Measurements from ENCODE around the gene TRIM14.
"Not testable (repeated sequence)": the region's sequence is repeated elsewhere in the genome, so short reads cannot be mapped to it uniquely, and the experiment has no call there.

Gene TRIM14

GRCh38 chr9:98081477-98082219 is 37.4 kb downstream of the TRIM14 start:
- peak; percentile 54 for DNase-seq (ENCODE audit: low spot score)

- no peak for DNase-seq (ENCODE audit: low spot score)
Observed at GRCh38 chr9:98080780-98081179, 38.2 kb downstream of the TRIM14 start.

GRCh38 chr9:98080326-98080725 is 38.7 kb downstream of the TRIM14 start:
- no peak for DNase-seq (ENCODE audit: low spot score)

- no peak for DNase-seq (ENCODE audit: low spot score)
Observed at GRCh38 chr9:98078895-98079294, 40.1 kb downstream of the TRIM14 start.

- DNase-seq (ENCODE audit: low spot score) = not testable (repeated sequence)
Observed at GRCh38 chr9:98076514-98076890, 42.5 kb downstream of the TRIM14 start.

- peak; percentile 54 for DNase-seq (ENCODE audit: low spot score)
Observed at GRCh38 chr9:98075332-98075805, 43.7 kb downstream of the TRIM14 start.

- peak; percentile 73 for DNase-seq (ENCODE audit: low spot score)
Observed at GRCh38 chr9:98074115-98074990, 44.7 kb downstream of the TRIM14 start.

- DNase-seq (ENCODE audit: low spot score) = no peak
Observed at GRCh38 chr9:98071737-98072136, 47.3 kb downstream of the TRIM14 start.

- DNase-seq (ENCODE audit: low spot score) = no peak
Observed at GRCh38 chr9:98070704-98071103, 48.3 kb downstream of the TRIM14 start.

GRCh38 chr9:98069551-98069950 is 49.5 kb downstream of the TRIM14 start:
- no peak for DNase-seq (ENCODE audit: low spot score)

GRCh38 chr9:98067184-98067583 is 51.8 kb downstream of the TRIM14 start:
- no peak for DNase-seq (ENCODE audit: low spot score)

GRCh38 chr9:98066235-98066634 is 52.8 kb downstream of the TRIM14 start:
- DNase-seq (ENCODE audit: low spot score) = no peak

- DNase-seq (ENCODE audit: low spot score) = no peak
Observed at GRCh38 chr9:98064623-98065392, 54.2 kb downstream of the TRIM14 start.

- no peak for DNase-seq (ENCODE audit: low spot score)
Observed at GRCh38 chr9:98062161-98062560, 56.9 kb downstream of the TRIM14 start.

- DNase-seq (ENCODE audit: low spot score) = peak; percentile 55
Observed at GRCh38 chr9:98057138-98057799, 61.8 kb downstream of the TRIM14 start.

GRCh38 chr9:98056269-98057137 is 62.5 kb downstream of the TRIM14 start, which contains the start of gene NANS:
Gene NANS (plus strand): TSS chr9:98056732. CDS start chr9:98056809, 77 bp downstream.
- DNase-seq (ENCODE audit: low spot score) = peak; percentile 87

GRCh38 chr9:98054376-98054951 is 64.6 kb downstream of the TRIM14 start:
- no peak for DNase-seq (ENCODE audit: low spot score)

- no peak for DNase-seq (ENCODE audit: low spot score)
Observed at GRCh38 chr9:98050351-98050750, 68.7 kb downstream of the TRIM14 start.

- no peak for DNase-seq (ENCODE audit: low spot score)
Observed at GRCh38 chr9:98049288-98050072, 69.5 kb downstream of the TRIM14 start.
